ENCODE measurements around the gene GFOD1. TPM values are rescaled to one million over a fixed set of nuclear protein-coding genes. Genes with fewer than 3 reads are reported as not detected.

Gene GFOD1
- total RNA-seq, 1 experiment from 2014 or later, result 0.62 TPM

DNA sequence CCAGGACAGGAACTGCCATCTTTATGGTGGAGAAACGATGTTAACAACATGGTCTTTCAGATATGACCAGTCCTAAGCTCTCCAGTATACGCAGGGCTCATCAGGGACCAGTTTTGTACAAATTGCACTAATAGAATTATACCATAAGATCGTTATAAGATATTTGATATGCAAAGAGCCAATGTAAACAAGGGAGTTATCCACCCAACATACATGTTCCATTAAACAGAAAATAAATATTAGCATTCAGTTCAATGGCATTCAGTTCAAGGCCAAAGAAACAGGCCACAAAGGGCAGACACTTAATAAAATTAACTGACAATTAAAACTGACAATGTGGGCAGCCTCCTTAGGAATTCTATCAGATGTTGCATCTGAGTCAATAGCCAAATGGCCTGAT lies 2.6 kb downstream of the GFOD1 start:
- no TSS peak for BruUV-seq (replicated peaks)

DNA sequence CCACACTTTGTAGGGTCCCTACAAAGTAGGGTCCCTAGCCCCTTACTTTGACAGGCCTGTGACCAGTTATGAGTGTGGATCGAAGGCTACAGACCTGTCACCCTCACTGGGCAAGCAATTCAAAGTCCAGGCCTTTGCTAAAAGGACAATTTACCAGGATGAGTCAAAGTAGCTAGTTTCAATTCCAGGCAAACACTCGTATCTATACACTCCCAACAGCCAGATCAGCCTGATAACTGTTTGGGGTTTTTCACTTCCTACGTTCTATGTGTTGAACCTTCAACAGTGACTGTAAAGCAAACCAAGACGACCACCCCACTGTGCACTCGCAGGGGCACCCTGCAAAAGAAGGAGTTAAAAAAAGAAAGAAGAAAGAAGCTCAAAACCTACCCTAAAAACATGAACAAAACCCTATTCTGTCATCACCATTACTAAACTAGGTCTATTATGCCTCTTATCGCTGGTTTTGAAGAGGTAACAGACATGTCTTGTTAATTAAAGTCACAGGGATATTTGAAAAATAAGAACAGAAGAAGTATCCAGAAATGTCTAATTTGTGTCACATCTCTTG lies 3.2 kb downstream of the GFOD1 start:
- ChIA-PET POLR2A (no interaction called here), CTCF (no interaction called here)
- TF ChIP-seq SIN3A (IDR thresholded peaks at IDR 0.05; ENCODE audit: borderline replicate concordance, insufficient read depth, low read depth, low read length), result no peak
- no peak for TF ChIP-seq TCF7L2 (IDR thresholded peaks at IDR 0.05; ENCODE audit: low read depth, low read length)
- TF ChIP-seq, protein P1, sequence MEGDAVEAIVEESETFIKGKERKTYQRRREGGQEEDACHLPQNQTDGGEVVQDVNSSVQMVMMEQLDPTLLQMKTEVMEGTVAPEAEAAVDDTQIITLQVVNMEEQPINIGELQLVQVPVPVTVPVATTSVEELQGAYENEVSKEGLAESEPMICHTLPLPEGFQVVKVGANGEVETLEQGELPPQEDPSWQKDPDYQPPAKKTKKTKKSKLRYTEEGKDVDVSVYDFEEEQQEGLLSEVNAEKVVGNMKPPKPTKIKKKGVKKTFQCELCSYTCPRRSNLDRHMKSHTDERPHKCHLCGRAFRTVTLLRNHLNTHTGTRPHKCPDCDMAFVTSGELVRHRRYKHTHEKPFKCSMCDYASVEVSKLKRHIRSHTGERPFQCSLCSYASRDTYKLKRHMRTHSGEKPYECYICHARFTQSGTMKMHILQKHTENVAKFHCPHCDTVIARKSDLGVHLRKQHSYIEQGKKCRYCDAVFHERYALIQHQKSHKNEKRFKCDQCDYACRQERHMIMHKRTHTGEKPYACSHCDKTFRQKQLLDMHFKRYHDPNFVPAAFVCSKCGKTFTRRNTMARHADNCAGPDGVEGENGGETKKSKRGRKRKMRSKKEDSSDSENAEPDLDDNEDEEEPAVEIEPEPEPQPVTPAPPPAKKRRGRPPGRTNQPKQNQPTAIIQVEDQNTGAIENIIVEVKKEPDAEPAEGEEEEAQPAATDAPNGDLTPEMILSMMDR (IDR thresholded peaks at IDR 0.05), result no peak
- TF ChIP-seq POLR2AphosphoS5 (IDR thresholded peaks at IDR 0.05; ENCODE audit: low read depth, low read length), result no peak
- TF ChIP-seq, protein P2, sequence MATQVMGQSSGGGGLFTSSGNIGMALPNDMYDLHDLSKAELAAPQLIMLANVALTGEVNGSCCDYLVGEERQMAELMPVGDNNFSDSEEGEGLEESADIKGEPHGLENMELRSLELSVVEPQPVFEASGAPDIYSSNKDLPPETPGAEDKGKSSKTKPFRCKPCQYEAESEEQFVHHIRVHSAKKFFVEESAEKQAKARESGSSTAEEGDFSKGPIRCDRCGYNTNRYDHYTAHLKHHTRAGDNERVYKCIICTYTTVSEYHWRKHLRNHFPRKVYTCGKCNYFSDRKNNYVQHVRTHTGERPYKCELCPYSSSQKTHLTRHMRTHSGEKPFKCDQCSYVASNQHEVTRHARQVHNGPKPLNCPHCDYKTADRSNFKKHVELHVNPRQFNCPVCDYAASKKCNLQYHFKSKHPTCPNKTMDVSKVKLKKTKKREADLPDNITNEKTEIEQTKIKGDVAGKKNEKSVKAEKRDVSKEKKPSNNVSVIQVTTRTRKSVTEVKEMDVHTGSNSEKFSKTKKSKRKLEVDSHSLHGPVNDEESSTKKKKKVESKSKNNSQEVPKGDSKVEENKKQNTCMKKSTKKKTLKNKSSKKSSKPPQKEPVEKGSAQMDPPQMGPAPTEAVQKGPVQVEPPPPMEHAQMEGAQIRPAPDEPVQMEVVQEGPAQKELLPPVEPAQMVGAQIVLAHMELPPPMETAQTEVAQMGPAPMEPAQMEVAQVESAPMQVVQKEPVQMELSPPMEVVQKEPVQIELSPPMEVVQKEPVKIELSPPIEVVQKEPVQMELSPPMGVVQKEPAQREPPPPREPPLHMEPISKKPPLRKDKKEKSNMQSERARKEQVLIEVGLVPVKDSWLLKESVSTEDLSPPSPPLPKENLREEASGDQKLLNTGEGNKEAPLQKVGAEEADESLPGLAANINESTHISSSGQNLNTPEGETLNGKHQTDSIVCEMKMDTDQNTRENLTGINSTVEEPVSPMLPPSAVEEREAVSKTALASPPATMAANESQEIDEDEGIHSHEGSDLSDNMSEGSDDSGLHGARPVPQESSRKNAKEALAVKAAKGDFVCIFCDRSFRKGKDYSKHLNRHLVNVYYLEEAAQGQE (IDR thresholded peaks at IDR 0.05; ENCODE audit: insufficient read depth in 1 of 2, low read depth in 2 of 2, low read length in 1 of 2), result no peak
- ATAC-seq (no peak), DNase-seq (ENCODE audit: low read depth, low spot score) (no peak)
- no TSS peak for BruUV-seq (replicated peaks)
- Histone ChIP-seq H3K4me1 (ENCODE audit: control insufficient read depth, insufficient read depth, low read length) (no peaks in the 10 kb centered on the region; the same call in 1 of the 2 replicates), H3K9me3 (ENCODE audit: control insufficient read depth, insufficient read depth, low read depth, low read length) (no peaks in the 10 kb centered on the region), H3K27me3 (ENCODE audit: control insufficient read depth, insufficient read depth, low read length) (peaks cover 22% of the 10 kb centered on the region), H3K4me3 (ENCODE audit: low read depth in 2 of 2, low read length in 2 of 2) (no peak overlapping the region), H3K27ac (ENCODE audit: low read length) (no peak overlapping the region), H3K36me3 (ENCODE audit: control insufficient read depth, insufficient read depth, low read length) (no peaks in the 10 kb centered on the region)
- in situ Hi-C loops (cut with HindIII; ENCODE audit: low pct_unique_long_range_greater_than_20kb, low sequenced_read_pairs) (no loop called here), intact Hi-C loops (cut with micrococcal nuclease; ENCODE audit: unreplicated experiment) (no loop called here)

More for the DNA sequence above, 2.6 kb downstream of the GFOD1 start:
- intact Hi-C loops (cut with micrococcal nuclease; ENCODE audit: unreplicated experiment), result no loop called here
- H3K4me1 ChIP-seq (ENCODE audit: control insufficient read depth, insufficient read depth, low read length), result no peaks in the 10 kb centered on the region; the same call in 1 of the 2 replicates
- no peak for ATAC-seq
- in situ Hi-C loops (cut with HindIII; ENCODE audit: low pct_unique_long_range_greater_than_20kb, low sequenced_read_pairs), result no loop called here
- H3K27ac ChIP-seq (ENCODE audit: low read length), result no peak overlapping the region
- ChIA-PET POLR2A (no interaction called here), CTCF (no interaction called here)
- H3K36me3 ChIP-seq (ENCODE audit: control insufficient read depth, insufficient read depth, low read length), result no peaks in the 10 kb centered on the region
- no peak overlapping the region for H3K4me3 ChIP-seq (ENCODE audit: low read depth in 2 of 2, low read length in 2 of 2)
- no peaks in the 10 kb centered on the region for H3K9me3 ChIP-seq (ENCODE audit: control insufficient read depth, insufficient read depth, low read depth, low read length)
- no peak for DNase-seq (ENCODE audit: low read depth, low spot score)
- TF ChIP-seq, protein P1 (IDR thresholded peaks at IDR 0.05), result no peak
- TF ChIP-seq, protein P2 (IDR thresholded peaks at IDR 0.05; ENCODE audit: insufficient read depth in 1 of 2, low read depth in 2 of 2, low read length in 1 of 2), result no peak
- TF ChIP-seq SIN3A (IDR thresholded peaks at IDR 0.05; ENCODE audit: borderline replicate concordance, insufficient read depth, low read depth, low read length) (no peak), TCF7L2 (IDR thresholded peaks at IDR 0.05; ENCODE audit: low read depth, low read length) (no peak), POLR2AphosphoS5 (IDR thresholded peaks at IDR 0.05; ENCODE audit: low read depth, low read length) (no peak)
- H3K27me3 ChIP-seq (ENCODE audit: control insufficient read depth, insufficient read depth, low read length), result peaks cover 22% of the 10 kb centered on the region

All from Panc1 (cell line).